ENCODE measurements around the gene TNFRSF12A. TPM values are rescaled to one million over a fixed set of nuclear protein-coding genes. Genes with fewer than 3 reads are reported as not detected.

The TNFRSF12A gene
- total RNA-seq (2021; fragmentation: NEBNext Ultra II Directional; extraction: Animal tissue kit (Norgen Biotek cat#: 25700)) = 100 to 1,000 TPM; 392 to 451 (median 429) TPM
- long read RNA-seq, transcript TNFRSF12A-201 (4 exons, 1,033 nt) = major isoform, 545 of 600 reads
- long read RNA-seq, transcript TNFRSF12A-203 (3 exons, 1,678 nt) = minor isoform, 17 of 600 reads
- long read RNA-seq, transcript TNFRSF12A-202 (3 exons, 881 nt) = minor isoform, 15 of 600 reads
- long read RNA-seq, partial matches to known transcripts = 13 of 600 reads
- long read RNA-seq, other reads (novel, unspliced or antisense) = 10 of 600 reads

- peaks cover 35% of the 10 kb centered on the region for H3K36me3 Mint-ChIP-seq (ENCODE audit: low read depth)
- DNase-seq = peak; percentile 61
- H3K27ac Mint-ChIP-seq = peak within 1 kb of the TSS; percentile 98
- TF ChIP-seq CTCF (IDR thresholded peaks at IDR 0.05) = no peak; the same call in 1 of the 2 replicates
- H3K9me3 Mint-ChIP-seq = peaks cover 11% of the 10 kb centered on the region
- peak within 1 kb of the TSS; percentile 99 for H3K4me3 Mint-ChIP-seq
- H3K4me1 Mint-ChIP-seq (ENCODE audit: low read depth) = peaks cover 33% of the 10 kb centered on the region
- H3K27me3 Mint-ChIP-seq (ENCODE audit: insufficient read depth) = peaks cover 35% of the 10 kb centered on the region
Observed at GRCh38 chr16:3020247-3020603, at the start of gene TNFRSF12A. TNFRSF12A (plus strand) TSS chr16:3020368; CDS start chr16:3020398, 30 bp downstream.

- H3K4me3 Mint-ChIP-seq = peak overlapping the region; percentile 73
- no peak for DNase-seq
- TF ChIP-seq CTCF (IDR thresholded peaks at IDR 0.05) = no peak
- no peaks in the 10 kb centered on the region for H3K36me3 Mint-ChIP-seq (ENCODE audit: low read depth)
- peaks cover 12% of the 10 kb centered on the region for H3K27me3 Mint-ChIP-seq (ENCODE audit: insufficient read depth)
- H3K4me1 Mint-ChIP-seq (ENCODE audit: low read depth) = peaks cover 8% of the 10 kb centered on the region; the same call in 1 of the 2 replicates
- 0 out of 2 replicates have a peak, but pooled peaks cover 6% of the 10 kb centered on the region for H3K9me3 Mint-ChIP-seq
- H3K27ac Mint-ChIP-seq = peak overlapping the region; percentile 31; the same call in 1 of the 2 replicates
Observed at GRCh38 chr16:2970563-2970962, 49.6 kb upstream of the TNFRSF12A start.

GRCh38 chr16:2971134-2971984 is 48.8 kb upstream of the TNFRSF12A start:
- Mint-ChIP-seq H3K4me3 (peak overlapping the region; percentile 73), H3K36me3 (ENCODE audit: low read depth) (no peaks in the 10 kb centered on the region), H3K9me3 (0 out of 2 replicates have a peak, but pooled peaks cover 6% of the 10 kb centered on the region), H3K4me1 (ENCODE audit: low read depth) (peaks cover 8% of the 10 kb centered on the region; the same call in 1 of the 2 replicates), H3K27me3 (ENCODE audit: insufficient read depth) (peaks cover 9% of the 10 kb centered on the region), H3K27ac (no peak overlapping the region; the same call in 1 of the 2 replicates)
- TF ChIP-seq CTCF (IDR thresholded peaks at IDR 0.05) = no peak
- DNase-seq = no peak

GRCh38 chr16:2971985-2972784 is 48.0 kb upstream of the TNFRSF12A start:
- Mint-ChIP-seq H3K4me1 (ENCODE audit: low read depth) (peaks cover 8% of the 10 kb centered on the region; the same call in 1 of the 2 replicates), H3K4me3 (no peak overlapping the region), H3K36me3 (ENCODE audit: low read depth) (no peaks in the 10 kb centered on the region), H3K27ac (no peak overlapping the region), H3K27me3 (ENCODE audit: insufficient read depth) (peaks cover 9% of the 10 kb centered on the region), H3K9me3 (0 out of 2 replicates have a peak, but pooled peaks cover 6% of the 10 kb centered on the region)
- TF ChIP-seq CTCF (IDR thresholded peaks at IDR 0.05) = no peak
- no peak for DNase-seq

GRCh38 chr16:2973093-2973492 is 47.1 kb upstream of the TNFRSF12A start:
- no peaks in the 10 kb centered on the region for H3K36me3 Mint-ChIP-seq (ENCODE audit: low read depth)
- no peak for TF ChIP-seq CTCF (IDR thresholded peaks at IDR 0.05)
- peaks cover 8% of the 10 kb centered on the region for H3K27me3 Mint-ChIP-seq (ENCODE audit: insufficient read depth)
- 0 out of 2 replicates have a peak, but pooled peaks cover 3% of the 10 kb centered on the region for H3K9me3 Mint-ChIP-seq
- H3K4me1 Mint-ChIP-seq (ENCODE audit: low read depth) = peaks cover 8% of the 10 kb centered on the region; the same call in 1 of the 2 replicates
- H3K27ac Mint-ChIP-seq = no peak overlapping the region
- no peak overlapping the region for H3K4me3 Mint-ChIP-seq
- DNase-seq = no peak

Data from HFFc6 (cell line).